Retinal pigment epithelial cell (primary cell): Measurements from ENCODE around the gene POLA2.

ENCODE experiments used
- DNase-seq: peaks from one replicate; pipeline ENCODE4 v3.0.0-alpha.2; 2010; ENCODE audit warnings: low read depth
- H3K4me3 ChIP-seq: 2 replicates; pipeline ENCODE4 v1.5.1; 2011; ENCODE audit warnings: mild to moderate bottlenecking, low read length, control low read depth, moderate library complexity
- CTCF ChIP-seq: conservative IDR thresholded peaks from 2 replicates; pipeline ENCODE4 v1.5.1; 2011; ENCODE audit warnings: low read depth, low read length, control low read depth, inconsistent platforms

POLA2 gene

GRCh38 chr11:65261591-65262380 lies at the start of gene POLA2:
TSS of gene POLA2 (plus strand) at chr11:65261962. CDS start at chr11:65262293, 331 bp downstream.
- no peak for TF ChIP-seq CTCF
- peak within 1 kb of the TSS; percentile 85 for H3K4me3 ChIP-seq
- DNase-seq: peak; percentile 65

GRCh38 chr11:65212226-65212801 lies 49.4 kb upstream of the POLA2 start:
- no peak for TF ChIP-seq CTCF
- DNase-seq: no peak
- no peak overlapping the region for H3K4me3 ChIP-seq

- no peak overlapping the region for H3K4me3 ChIP-seq
- no peak for TF ChIP-seq CTCF
- no peak for DNase-seq
Measured at GRCh38 chr11:65213322-65214211, 48.2 kb upstream of the POLA2 start.

- DNase-seq: no peak
- no peak for TF ChIP-seq CTCF
- no peak overlapping the region for H3K4me3 ChIP-seq
Measured at GRCh38 chr11:65214212-65214845, 47.4 kb upstream of the POLA2 start.

- H3K4me3 ChIP-seq: no peak overlapping the region
- no peak for DNase-seq
- no peak for TF ChIP-seq CTCF
Measured at GRCh38 chr11:65215441-65216076, 46.2 kb upstream of the POLA2 start.

GRCh38 chr11:65216830-65217229 lies 44.9 kb upstream of the POLA2 start:
- no peak overlapping the region for H3K4me3 ChIP-seq
- DNase-seq: no peak
- TF ChIP-seq CTCF: peak; percentile 6
